Activated CD4-positive, alpha-beta T cell treated with anti-CD3 and anti-CD28 coated beads, Interleukin-2, amount 50 U/mL, for 1 hour (primary cell): Measurements from ENCODE around the gene GEMIN7.

ENCODE experiments used
- DNase-seq: peaks from one replicate; pipeline ENCODE4 v3.0.0-alpha.2; 2020

Gene GEMIN7

DNA sequence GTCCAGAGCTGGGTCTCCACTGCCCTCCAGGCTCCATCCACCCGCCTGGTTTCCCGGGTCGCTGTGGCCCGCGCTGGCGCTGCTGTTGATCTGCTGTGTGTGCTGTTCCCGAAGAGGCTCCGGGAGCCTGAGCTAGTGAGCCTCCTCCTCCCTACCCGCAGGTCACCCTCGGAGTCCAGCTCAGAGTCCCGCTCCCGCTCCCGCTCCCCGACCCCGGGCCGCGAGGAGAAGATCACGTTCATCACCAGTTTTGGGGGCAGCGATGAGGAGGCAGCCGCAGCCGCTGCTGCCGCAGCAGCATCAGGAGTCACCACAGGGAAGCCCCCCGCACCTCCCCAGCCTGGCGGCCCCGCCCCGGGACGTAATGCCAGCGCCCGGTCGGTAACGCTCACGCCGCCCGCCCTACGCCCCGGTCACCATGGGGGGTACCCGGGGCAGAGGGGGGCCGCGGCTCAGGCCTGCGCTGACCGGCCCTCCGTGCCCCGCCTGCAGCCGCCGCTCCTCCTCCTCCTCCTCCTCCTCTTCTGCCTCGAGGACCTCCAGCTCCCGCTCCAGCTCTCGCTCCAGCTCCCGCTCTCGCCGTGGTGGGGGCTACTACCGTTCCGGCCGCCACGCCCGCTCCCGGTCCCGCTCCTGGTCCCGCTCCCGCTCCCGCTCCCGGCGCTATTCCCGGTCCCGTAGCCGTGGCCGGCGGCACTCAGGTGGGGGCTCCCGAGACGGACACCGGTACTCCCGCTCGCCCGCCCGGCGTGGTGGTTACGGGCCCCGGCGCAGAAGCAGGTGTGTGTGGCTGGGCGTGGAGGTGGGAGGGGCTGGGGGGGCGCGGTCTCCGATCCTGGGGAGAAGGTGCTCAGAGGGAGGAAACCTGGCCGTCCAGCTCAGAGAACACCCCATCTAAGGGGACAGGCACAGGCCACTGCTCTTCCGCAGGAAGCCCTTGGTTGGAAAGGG is 14.9 kb upstream of the GEMIN7 start:
- no peak for DNase-seq

DNA sequence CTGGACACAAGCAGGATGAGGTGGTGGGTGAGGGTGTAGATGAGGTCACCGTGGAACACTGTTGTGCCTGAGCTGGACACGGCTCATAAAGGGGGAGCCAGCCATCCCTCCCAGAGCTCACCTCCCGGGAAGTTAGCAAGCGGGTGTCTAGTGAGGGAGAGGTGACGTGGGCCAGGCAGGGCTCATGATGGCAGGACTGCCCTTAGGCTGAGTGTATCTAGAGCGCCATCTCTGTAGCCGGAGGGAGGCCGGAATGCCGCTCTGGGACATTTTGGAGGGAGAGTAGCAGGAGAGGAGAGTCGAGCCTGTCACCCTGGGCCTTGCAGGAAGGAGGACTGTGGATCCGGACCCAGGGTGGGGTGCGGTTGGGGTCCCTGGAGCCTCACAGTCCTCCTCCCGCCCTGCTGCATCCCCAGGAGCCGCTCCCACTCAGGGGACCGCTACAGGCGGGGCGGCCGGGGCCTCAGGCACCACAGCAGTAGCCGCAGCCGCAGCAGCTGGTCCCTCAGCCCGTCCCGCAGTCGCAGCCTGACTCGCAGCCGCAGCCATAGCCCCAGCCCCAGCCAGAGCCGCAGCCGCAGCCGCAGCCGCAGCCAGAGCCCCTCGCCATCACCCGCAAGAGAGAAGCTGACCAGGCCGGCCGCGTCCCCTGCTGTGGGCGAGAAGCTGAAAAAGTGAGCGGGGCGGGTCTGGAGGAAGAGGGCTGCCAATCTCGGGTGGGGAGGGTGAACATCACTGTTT is 12.0 kb upstream of the GEMIN7 start:
- no peak for DNase-seq

DNA sequence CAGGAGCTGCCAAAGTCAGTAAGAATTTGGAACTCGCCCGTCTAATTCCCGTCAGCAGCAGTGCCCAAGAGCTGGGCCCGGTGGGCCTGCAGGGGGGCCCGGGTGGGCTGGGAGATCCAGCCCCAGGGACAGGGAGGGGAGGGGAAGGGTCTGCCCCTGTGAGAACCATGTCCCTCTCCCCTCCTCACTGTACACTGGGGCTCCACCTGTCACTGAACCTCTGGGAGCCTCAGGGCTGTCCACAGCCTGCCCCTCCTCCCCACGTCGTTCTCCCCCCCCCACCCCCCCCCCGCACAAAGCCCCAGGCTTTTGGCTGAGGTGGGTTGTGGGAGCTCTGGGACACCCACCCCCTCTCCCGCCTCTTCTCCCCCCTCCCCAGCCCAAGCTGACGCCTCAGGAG is 11.0 kb upstream of the GEMIN7 start:
- no peak for DNase-seq

DNA sequence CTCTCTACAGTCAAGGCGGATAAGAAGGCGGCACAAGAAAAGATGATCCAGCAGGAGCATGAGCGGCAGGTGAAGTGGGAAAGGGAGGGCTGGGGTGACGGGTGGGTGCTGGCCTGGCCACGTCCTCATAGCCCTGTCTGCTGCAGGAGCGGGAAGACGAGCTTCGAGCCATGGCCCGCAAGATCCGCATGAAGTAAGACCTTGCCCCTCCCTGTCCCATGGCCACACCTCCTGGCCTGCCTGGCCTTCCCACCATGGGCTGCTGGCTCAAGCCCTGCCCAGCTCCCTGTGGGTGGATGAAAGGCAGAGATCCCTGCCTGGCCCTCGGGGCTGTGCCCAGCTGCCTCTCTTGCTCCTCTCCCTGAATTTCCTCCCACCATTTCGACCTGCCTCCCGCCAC is 10.0 kb upstream of the GEMIN7 start:
- no peak for DNase-seq

DNA sequence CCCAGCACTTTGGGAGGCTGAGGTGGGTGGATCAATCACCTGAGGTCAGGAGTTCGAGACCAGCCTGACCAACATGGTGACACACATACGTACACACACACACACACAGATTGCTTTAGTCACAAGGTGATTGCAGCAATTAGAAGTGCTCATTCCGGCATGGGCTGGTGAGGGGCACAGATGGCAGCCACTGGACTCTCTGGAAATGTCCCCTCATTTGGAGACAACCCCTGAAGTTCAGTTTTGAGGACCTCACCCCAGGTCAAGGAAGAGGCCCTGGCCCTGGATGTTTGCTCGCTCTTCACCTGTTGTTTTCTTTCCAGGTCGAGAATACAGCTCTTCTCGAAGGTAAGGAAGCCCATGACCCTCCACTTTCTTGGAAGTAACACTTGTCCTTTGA is 8.8 kb upstream of the GEMIN7 start:
- no peak for DNase-seq

DNA sequence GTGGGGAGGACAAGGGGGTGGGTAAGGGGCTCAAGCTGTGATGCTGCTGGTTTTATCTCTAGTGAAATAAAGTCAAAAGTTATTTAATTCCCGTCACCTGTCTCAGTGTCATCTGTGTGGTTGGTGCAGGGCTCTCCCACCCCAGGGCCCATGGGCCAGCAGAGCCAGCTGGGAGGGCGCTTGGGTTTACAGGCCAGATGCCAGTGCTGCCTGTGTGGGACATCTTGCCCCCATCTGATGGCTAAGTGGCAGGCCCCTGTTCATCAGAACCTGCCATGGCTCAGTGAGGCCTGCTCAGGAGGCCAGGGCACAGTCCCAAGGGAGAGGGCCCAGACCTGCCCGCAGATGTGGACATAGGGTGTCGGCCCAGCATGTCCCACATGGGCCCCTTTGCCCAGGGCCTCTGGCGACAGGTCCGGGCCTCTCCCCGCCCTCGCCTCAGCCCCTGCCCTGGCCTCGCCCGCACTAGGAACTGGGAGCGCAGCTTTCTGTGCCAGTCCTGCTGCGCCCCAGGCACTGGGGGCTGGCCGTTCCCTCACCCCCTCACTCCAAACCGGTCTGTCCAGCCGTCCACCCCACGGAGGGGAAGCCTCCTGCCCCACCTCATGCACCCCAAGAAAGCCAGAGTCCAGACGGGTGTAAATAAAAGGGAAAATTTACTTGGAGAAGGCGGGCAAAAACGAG is 8.1 kb upstream of the GEMIN7 start:
- no peak for DNase-seq

DNA sequence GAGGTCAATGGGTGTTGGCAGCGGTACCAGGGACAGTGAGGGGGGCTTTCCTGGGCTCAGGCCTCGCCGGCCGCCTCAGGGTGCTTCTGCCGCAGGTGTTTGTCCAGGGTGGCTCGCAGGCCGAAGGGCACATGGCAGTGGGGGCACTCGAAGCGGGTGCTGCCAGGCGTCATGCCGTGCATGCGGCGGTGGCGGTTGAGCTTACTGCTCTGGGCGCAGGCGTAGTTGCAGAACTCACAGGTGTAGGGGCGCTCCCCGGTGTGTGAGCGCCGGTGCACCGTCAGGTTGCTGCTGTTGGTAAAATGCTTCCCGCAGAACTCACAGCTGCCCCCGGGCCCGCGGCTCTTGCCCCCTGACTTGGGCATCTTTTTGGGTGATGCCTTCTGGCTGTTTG is 7.5 kb upstream of the GEMIN7 start:
- no peak for DNase-seq

DNA sequence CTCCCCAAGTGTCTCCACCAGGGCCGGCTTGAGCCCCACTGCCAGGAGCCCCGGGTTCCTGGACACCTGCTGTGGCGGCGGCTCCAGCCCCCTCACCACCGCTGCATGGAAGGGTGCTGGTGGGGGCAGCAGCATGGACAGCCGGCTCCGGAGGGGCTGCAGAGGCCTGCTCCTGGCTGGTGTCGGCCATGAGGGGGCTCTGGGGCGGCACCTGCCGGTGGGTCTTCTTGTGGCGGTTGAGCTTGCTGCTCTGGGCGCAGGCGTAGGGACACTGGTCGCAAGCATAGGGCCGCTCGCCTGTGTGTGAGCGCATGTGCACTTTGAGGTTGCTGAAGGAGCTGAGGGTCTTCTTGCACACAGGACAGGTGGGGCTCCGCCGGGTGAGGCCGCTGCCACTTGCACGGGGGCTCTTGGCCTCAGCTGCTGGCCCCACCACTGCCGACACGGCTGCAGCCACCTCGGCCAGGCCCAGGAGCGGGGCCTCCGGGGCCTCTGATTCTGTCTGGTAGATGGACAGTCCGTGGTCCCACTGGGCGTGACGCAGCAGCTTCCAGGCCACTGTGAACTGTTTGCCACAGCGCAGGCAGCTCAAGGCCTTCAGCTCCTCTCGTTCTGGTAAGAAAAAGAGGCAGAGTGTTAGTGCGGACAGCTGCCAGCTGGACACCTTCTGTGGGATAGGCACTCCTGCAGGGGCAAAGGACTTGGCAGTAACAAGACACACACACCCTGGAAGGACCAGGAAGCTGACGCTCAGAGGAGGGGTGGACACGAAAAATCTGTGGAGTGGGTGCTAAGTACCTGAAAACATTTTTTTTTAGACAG is 6.9 kb upstream of the GEMIN7 start:
- DNase-seq: no peak

DNA sequence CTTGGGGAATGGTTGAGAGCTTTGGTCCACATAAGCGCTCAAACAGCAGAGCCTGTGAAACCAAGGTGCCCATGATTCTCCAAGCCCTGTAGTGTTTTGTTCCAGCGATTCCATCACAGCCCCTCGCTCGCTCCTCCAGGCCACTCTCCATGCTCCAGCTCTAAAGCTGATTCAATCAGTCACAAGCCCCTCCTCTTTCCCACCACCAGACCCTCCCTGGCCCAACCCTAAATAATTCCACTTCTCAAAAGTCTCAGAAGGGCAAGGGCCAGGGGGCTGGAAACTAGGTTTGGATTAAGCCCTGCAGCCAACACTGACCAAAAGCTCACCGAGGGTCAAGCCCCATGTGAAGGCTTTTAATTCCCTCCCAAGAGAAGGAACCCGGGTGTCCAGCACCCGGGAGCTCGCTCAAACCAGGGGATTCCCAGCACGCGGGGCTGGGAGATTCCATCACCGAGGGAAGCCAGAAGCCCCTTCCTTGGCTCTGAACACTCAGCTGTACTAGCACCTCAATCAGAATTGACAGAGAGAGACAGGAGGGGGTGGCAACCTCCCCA is 4.2 kb upstream of the GEMIN7 start:
- DNase-seq: no peak

DNA sequence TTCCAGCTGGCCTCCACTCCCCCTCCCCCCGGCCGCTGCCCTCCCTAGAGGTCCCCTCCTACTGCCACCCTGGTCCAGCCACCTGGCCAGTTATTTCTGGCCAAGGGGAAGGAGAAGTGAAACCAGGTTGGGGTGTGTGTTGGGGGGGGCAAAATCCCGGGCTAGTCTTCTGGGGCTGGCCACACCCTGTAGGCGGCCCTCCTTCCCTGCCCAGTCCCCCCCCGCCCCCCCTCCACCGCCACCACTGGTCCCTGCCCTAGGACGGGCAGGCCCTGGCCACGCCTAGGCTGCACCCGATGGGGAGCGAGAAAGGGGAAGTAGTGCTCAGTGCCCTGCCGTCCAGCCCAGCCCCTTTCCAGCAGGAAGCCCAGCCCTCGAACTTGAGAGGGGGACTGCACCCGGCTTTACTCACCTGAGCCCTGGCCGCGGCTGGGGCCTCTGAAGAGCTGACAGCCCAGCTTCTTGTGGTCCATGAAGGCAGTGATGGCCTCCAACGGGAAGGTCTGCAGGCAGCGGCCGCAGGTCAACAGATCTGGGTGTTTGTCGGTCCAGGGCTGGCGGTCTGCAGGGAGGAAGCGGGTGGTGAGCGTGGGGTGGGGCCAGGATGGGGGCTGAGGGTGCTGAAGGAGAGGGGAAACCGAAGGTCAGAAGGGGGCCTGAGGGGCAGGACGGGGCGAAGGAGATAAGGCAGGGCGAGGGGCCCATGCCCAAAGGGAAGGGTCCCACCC is 3.6 kb upstream of the GEMIN7 start:
- DNase-seq: no peak

DNA sequence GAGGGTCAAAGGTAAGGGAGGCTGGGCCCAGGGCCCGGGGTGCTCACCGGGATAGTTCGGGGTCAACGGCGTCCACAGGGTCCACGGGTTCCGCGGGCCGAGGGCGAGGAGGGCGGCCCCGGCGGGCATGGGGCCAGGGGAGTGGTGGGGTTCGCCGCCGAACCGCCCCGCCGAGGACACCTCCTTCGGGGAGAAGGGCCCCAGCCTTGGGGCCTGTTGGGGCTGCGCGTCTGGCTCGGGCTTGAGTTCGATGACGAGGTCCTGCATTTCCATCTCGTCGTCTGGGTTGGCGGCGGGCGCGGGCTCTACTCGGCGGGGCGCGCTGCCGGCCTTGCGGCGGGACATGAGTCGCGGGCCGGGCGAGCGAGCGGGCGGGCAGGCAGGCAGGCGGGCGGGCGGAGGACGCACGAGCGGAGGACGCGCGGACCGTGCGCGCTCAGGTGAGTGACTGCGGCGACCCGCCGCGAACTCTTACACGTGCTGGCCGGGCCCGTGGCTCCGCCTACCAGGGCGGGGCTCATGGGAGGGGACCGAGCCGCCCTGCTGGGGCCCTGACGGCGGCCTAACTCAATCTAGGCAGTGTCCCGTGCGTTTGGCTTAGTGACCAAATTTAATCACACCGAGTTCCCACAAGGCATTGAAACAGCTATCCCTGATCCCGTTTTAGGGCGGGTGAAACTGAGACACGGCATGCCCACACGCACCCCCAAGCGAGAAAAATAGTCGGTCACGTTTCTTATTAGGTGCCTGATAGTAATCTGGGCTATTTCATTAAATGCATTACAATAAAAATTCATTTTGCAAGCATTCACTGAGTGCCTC is 2.8 kb upstream of the GEMIN7 start, which contains the start of gene ZNF296:
ZNF296 (minus strand) TSS at position 450 of the 822 bp plus-strand sequence; CDS start at position 345, 105 bp downstream.
- DNase-seq: peak; percentile 73

DNA sequence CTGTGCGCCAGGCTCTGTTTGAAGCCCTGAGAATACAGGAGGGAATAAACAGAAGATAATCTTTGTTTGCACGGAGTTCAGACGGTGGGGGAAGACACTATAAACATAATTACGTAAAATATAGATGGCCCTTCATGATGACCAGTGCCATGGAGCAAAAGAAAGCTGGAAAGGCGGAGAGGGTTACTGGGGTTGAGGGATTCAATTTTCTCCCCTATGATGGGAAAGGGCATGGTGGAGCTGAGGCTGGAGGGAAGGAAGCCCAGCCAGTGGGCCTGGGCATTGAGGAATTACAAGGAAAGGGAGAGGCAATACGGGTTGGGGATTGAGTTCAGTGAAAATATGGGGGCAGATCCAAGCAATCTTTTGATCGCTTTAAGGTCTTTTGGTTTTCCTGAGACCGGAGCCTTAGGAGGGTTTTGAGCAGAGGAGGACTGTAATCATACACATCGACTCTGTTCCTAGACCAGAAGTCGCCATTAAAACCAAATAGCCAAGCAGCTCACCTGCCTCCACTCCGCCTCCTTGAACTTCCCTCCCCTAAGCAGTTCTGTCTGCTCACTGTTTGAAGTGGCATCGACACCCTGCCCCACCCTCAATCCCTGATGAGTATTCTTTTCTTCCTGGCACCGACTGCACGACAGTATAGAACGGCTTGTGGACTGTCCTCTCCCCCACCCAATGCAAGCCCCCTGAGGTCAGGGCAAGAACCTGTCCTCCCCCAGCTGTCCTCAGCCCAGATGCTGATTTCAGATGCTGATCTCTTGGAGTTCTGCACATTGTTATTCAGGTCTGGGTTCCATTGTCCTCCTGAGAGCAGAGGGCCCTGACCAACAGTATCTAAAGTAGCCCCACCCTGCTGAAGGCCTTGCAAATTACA is 2.0 kb upstream of the GEMIN7 start:
- no peak for DNase-seq

DNA sequence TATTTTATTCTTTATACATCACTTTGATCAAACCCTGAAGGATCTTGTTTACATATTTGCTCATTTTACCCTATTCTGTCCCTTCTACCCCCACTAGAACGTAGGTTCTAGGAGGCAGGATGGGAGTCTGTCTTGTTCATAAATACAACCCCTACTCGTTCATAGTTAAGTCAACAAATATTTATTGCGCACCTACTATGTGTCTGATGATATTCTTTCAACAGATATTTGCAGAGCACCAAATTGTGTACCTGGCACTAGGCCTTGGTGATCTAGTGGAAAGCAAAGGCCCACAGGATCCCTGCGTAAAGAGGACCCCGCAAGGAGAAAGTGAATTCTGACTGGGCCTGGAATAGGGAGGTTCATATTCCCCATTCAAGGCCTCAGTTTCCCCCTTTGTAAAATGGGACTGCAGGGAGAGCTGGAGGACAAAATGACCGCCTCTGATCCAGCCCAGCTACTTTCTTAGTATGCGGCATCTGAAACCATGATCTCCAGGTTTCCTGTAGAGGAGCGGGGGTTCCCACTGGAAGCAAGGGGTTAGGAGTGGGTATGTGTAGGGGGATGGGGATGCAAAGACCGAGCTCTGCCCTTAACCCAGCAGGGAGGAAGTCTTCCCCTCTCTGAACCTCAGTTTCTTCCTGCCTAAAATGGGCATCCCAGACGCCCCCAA is 534 bp upstream of the GEMIN7 start:
- DNase-seq: no peak

DNA sequence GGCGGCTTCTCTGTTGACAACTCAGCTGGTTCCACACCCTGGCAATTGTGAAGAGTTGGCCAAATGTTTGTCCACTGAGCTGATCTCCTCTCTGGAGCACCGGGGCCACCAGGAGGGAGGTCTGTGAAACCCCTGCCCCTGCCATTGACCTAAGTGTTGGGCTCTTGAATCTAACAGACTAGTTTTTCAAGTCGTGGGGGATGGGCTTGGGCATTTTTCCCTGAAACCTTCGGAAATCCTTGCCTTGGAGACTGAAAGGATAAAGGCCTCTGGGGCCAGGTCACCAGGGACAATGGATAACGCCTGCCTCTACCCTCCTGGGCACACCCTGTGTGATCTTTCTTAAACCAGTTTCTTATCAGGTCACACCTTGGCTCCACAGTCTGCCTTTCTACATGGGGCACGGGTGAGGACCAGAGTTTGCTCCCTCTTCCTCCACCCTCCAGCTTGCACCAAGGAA is 881 bp downstream of the GEMIN7 start:
- DNase-seq: no peak

DNA sequence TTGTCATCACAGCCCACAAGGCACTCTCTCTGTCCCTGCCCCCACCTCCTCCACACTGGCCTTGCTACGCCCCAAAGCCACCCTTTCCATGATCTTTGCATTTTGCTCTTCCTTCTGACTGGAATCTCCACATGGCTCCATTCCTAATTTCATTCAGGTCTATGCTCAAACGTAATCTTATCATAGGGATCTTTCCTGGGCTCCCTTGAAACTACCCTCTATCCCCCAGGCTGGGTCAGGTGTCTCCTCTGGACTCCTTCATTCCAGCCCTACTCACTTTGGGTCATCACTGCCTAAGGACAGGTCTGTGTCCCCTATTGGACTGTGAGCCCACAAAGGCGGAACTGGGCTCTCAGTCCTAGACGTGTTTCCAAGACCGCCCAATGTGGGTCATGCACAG is 3.1 kb downstream of the GEMIN7 start:
- DNase-seq: no peak

DNA sequence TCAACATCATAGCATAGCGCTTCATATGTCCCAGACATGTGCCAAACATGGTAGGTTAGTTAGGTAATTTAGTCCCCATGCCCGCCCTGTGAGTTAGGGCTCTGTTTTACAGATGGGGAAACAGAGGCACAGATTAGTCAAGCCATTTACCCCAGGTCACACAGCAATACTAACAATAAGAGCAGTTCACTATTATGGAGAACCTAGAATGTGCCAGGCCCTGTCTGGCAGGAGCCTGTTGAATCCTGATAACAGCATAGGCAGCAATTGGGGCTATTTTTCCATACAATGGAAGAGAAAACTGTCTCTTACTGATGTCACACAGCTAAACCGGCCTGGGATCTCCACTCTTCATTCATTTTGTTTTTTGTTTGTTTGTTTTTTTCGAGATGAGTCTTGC is 7.4 kb downstream of the GEMIN7 start:
- no peak for DNase-seq

DNA sequence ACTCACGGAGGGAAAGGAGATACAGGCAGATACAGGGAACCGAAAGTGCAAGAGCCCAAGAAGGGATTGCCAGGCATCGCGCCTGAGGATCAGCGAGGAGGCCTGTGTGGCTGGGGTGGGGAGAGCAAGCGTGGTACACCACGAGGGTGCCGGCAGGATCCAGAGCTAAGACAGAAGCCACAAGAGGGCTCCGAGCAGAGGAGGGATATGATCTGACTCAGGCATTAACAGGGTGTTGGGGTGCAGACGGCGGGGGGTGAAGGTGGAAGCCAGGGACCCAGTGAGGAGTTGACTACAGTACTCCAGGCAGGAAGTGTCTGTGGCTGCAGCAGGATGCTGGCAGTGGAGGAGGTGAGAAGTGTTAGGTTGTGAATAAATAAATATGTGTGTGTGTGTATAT is 8.5 kb downstream of the GEMIN7 start:
- peak; percentile 49 for DNase-seq

DNA sequence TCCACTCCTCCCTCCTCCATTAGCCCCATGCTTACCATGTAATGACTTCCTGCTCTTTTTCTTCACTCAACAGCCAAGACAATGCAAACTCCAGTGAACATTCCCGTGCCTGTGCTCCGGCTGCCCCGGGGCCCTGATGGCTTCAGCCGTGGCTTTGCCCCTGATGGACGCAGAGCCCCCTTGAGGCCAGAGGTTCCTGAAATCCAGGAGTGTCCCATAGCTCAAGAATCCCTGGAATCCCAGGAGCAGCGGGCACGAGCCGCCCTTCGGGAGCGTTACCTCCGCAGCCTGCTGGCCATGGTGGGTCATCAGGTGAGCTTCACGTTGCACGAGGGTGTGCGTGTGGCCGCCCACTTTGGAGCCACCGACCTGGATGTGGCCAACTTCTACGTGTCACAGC is 11.0 kb downstream of the GEMIN7 start:
- no peak for DNase-seq

DNA sequence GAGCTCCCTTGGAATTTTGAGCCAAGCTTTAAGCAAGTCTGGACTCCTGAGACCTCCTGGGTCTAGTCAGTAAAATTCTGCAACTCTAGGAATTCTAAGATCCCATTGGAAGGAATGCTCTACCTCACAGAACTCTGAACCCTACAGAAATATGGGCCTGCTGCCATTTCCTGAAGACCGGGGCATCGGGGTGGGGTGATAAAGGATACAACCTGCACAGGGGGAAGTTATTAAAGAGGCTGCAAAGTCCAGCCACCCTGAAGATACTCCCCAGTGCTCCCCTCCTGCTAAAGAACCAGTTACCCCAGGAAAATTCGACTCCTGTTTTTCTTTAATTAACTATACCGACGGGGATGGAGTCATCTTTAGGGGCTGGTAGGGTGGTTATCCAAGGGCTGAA is 11.5 kb downstream of the GEMIN7 start:
- no peak for DNase-seq
